K562 (cell line): ENCODE data around the gene APOL4.

Source experiments
- CEBPZ ChIP-seq: fragments of 150-350 bp; IDR thresholded peaks from 2 replicates; pipeline ENCODE4 v1.6.1; 2014; ENCODE audit warnings: low read depth, mild to moderate bottlenecking, low read length, borderline replicate concordance
- EGR1 ChIP-seq: fragments of 450-650 bp; conservative IDR thresholded peaks from 2 replicates; pipeline ENCODE4 v1.6.1; 2017; ENCODE audit warnings: mild to moderate bottlenecking
- FOXA3 ChIP-seq, 2 experiments: fragments of 450-650 bp in 1 of 2; sonication (generic) in 1 of 2; formaldehyde crosslinking; IDR thresholded peaks in 1 of 2; conservative IDR thresholded peaks in 1 of 2; 2 replicates each; pipeline versions ENCODE4 v1.4.0 to v1.8.0; 2020 to 2022; ENCODE audit warnings: mild to moderate bottlenecking in 2 of 2, missing genetic modification reagents in 1 of 2
- FOXP1 ChIP-seq: sonication (generic); formaldehyde crosslinking; IDR thresholded peaks from 2 replicates; pipeline ENCODE4 v1.8.0; 2022; ENCODE audit warnings: mild to moderate bottlenecking, missing genetic modification reagents
- POLR2A ChIP-seq: fragments of 450-650 bp; conservative IDR thresholded peaks from 2 replicates; pipeline ENCODE4 v1.6.1; 2016
- SPI1 ChIP-seq: IDR thresholded peaks from 2 replicates; pipeline ENCODE4 v1.6.1; 2011; ENCODE audit warnings: low read depth, low read length, control low read depth, borderline replicate concordance
- ZBTB7A ChIP-seq: IDR thresholded peaks from 2 replicates; pipeline ENCODE4 v1.6.1; 2011; ENCODE audit warnings: low read depth, mild to moderate bottlenecking, low read length, moderate library complexity, borderline replicate concordance; ENCODE audit not compliant: control insufficient read depth
- ZNF143 ChIP-seq: sonication (generic); formaldehyde crosslinking; IDR thresholded peaks from 2 replicates; pipeline ENCODE4 v1.9.0; 2022; ENCODE audit warnings: mild to moderate bottlenecking, missing genetic modification reagents

DNA sequence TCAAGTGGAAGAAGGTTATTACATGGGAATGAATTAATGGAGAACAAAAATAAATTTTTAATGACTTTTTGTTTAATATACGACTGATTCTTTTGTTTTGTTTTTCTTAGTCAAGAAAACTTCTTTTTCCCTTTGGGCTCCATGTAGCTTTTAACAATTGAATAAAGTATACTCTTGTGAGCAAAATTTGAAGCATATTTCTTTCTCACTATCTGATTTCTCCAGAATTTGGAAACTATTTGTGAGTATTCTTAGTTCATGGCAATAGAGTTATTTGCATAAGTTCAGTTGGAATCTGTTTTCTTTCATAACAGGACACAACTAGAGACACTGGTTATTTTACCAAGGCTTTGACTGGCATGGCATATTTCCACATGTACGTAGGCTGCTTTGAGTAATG, 47.6 kb upstream of the APOL4 start:
- TF ChIP-seq ZBTB7A (no peak), ZNF143 (CRISPR knock-in tag) (no peak), EGR1 (no peak), CEBPZ (no peak), FOXA3 (CRISPR knock-in tag; conservative IDR thresholded peaks at IDR 0.05 in 1 of 2, IDR thresholded peaks at IDR 0.05 in 1 of 2) (no peak), POLR2A (no peak), SPI1 (no peak), FOXP1 (CRISPR knock-in tag) (no peak)
